GM12801 (cell line): ENCODE measurements around the gene CFAP91.

Experiments used
- TF ChIP-seq, protein P1 (sequence below): IDR thresholded peaks from one replicate; pipeline ENCODE4 v1.5.1; 2011; ENCODE audit warnings: control low read depth; ENCODE audit not compliant: insufficient read length; ENCODE audit errors: extremely low read depth

Gene CFAP91

GRCh38 chr3:119673875-119674274 lies 28.9 kb upstream of the CFAP91 start:
- TF ChIP-seq, protein P1, sequence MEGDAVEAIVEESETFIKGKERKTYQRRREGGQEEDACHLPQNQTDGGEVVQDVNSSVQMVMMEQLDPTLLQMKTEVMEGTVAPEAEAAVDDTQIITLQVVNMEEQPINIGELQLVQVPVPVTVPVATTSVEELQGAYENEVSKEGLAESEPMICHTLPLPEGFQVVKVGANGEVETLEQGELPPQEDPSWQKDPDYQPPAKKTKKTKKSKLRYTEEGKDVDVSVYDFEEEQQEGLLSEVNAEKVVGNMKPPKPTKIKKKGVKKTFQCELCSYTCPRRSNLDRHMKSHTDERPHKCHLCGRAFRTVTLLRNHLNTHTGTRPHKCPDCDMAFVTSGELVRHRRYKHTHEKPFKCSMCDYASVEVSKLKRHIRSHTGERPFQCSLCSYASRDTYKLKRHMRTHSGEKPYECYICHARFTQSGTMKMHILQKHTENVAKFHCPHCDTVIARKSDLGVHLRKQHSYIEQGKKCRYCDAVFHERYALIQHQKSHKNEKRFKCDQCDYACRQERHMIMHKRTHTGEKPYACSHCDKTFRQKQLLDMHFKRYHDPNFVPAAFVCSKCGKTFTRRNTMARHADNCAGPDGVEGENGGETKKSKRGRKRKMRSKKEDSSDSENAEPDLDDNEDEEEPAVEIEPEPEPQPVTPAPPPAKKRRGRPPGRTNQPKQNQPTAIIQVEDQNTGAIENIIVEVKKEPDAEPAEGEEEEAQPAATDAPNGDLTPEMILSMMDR: no peak

DNA sequence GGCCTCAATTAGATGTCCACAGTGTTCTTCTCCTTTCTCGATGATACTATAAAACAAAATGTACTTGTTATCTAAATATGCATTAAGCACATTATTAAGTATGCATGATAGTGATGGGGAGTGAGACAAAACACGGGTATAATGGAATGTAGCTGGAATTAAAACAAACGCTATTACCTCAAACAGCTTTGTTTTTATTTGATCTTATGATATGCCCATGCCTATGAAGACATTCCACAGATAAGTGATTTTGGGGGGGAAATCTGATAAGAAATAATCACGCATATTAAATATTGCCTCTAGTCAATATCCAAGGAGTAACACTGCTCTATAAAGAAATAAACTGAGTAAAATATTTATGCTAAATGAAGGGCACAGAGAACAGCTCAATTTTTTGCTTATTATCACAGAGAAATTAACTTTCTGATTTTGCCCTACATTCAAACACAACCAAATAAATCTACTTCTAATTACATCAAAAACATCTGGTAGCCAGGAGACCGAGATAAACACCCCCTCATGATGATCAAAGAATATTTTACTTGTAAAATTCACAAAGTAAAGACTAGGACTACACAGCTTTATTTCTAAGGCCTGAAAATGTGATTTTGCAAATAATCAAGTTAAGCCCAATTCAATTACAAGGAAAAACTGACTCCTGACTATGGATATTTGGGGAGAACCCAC lies 27.5 kb upstream of the CFAP91 start:
- TF ChIP-seq, protein P1: no peak

DNA sequence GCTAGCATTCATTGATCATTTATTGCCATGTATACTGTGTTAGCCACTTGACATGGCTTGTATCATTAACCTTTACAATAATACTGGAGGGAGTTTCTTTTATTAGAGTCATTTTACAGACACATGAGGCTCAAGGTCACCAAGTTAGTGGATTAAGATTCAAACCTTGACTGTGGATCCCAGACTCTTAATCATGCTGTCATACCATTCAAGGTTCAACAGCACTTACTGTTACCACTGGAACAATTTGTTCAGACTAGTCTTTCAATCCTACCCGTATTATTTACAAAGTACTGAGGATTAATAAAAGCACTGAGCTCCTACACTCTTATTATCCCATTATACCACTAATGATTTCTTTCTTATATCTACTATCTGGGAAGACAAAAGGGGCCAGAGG lies 26.8 kb upstream of the CFAP91 start:
- TF ChIP-seq, protein P1: no peak

DNA sequence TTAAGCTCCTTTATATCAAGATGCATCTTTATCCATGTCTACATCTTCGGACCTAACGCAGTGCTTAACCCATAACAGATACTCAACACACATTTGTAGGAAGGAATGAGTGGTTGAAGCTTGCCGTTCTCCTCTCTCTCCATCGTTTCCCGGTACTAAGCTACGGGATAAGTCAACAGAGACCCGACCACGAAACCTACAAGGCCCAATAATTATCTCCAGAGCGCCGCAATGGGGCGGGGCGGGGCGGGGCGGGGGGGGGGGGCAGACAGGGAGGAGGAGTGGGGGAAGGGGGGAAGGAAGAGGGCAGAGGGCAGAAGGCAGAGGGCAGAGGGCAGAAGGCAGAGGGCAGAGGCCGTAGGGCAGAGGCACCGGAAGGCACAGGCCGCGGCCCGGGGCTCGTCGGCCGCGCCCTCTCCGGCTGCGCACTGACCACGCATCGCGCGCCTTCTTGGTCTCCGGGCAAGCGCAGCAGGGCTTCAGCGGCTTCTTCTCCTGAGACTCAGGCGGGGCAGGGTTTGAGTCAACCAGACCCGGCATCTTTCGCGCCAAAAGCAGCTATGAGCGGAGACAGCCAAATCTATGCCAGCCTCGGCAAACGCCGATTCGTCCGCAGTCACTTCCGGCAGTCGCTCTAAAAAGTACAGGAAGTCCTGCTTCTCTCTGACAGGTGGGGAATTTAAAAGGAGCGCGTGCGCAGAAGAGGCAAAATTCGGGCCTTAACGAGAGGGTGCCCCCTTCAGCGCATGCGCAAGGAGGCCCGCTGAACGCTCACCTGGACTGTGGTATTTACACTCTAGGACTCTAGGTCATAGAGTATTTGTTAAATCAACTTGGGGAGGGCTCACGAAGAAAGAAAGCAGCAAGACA lies 25.8 kb upstream of the CFAP91 start, which contains the start of gene COX17:
COX17 (minus strand) TSS at position 636 of the 870 bp plus-strand sequence; CDS start at position 540, 96 bp downstream.
- TF ChIP-seq, protein P1: no peak

- TF ChIP-seq, protein P1: no peak
These were observed 25.2 kb upstream of the CFAP91 start for GRCh38 chr3:119677641-119677934.

GRCh38 chr3:119679874-119680273 lies 22.9 kb upstream of the CFAP91 start:
- TF ChIP-seq, protein P1: no peak

GRCh38 chr3:119681279-119681678 lies 21.5 kb upstream of the CFAP91 start:
- TF ChIP-seq, protein P1: no peak
